ENCODE results near the gene COQ8A.

GRCh38 chr1:226948996-226949395, 8.9 kb downstream of the COQ8A start:
- no peak for TF ChIP-seq EZH2 (IDR thresholded peaks at IDR 0.05; ENCODE audit: insufficient read depth, poor library complexity, severe bottlenecking)
- TF ChIP-seq EZH2phosphoT487 (IDR thresholded peaks at IDR 0.05; ENCODE audit: insufficient read depth, low read depth) = no peak
